Activated naive CD4-positive, alpha-beta T cell treated with Interleukin-2 at 50 U/mL for 16 hours (primary cell): ENCODE data around the gene GLP1R.
"Not testable (repeated sequence)": the region's sequence is repeated elsewhere in the genome, so short reads cannot be mapped to it uniquely, and the experiment has no call there.

ENCODE experiments used
- DNase-seq: peaks from one replicate; pipeline ENCODE4 v3.0.0-alpha.2; 2020

The GLP1R gene

DNA sequence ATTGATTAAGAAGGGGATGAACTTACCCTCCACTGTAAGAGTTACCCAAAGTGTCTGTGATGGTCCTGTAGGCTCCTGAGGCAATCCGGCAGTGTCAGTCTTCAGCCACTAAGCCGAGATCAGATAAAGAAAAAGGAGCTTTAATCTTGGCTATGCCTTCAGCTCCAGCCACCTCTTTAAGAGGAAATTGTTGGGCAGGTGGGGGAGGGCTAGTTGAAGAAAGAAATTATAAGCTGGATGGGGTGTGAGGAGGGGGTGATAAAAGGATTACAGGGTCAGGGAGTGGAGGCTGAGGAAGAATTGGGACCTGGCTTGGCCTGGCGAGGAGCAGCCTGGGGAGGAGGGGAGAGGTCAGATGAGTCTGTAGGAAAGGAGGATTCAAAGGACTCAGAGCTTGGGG lies 86.2 kb downstream of the GLP1R start:
- DNase-seq: not testable (repeated sequence)

DNA sequence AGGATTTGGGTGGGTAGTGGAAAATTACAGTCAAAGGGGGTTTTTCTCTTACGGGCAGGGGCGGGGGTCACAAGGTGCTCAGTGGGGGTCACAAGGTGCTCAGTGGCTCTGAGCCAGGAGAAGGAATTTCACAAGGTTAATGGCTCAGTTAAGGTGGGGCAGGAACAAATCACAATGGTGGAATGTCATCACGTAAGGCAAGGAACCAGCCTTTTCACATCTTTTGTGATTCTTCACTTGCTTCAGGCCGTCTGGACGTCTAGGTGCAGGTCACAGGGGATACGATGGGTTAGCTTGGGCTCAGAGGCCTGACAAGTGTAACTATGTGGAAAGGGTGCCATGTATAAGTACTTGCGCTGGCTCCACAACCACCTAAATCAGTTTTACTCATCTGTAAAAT lies 87.6 kb downstream of the GLP1R start:
- DNase-seq: not testable (repeated sequence)

DNA sequence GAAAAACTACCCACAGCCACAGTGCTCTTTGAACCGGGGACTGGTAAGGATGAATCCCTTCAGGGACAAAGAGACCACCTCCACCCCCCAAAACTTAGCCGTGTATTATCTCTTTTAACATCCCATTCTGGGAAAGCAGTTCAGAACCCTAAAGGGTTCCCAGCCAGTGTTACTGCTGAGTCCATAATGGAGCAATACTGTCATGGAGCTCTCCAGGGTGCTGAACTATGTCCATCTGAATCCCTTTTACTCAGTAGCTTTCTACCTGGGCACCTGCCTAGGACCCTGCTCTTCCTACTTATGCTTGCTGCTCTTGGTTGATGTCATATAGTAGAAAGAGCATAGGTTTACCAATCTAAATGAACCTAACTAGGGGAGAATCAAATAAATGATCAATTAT lies 88.7 kb downstream of the GLP1R start:
- peak; percentile 2 for DNase-seq
